ENCODE measurements around the gene VAPA. TPM values are rescaled to one million over a fixed set of nuclear protein-coding genes. Genes with fewer than 3 reads are reported as not detected.

Gene VAPA
- total and polyA plus RNA-seq, 10 of the 15 experiments (the other 5 are each of a cell fraction or from before 2014, with no cell fraction given) = 70.9 to 252 (median 166) TPM

DNA sequence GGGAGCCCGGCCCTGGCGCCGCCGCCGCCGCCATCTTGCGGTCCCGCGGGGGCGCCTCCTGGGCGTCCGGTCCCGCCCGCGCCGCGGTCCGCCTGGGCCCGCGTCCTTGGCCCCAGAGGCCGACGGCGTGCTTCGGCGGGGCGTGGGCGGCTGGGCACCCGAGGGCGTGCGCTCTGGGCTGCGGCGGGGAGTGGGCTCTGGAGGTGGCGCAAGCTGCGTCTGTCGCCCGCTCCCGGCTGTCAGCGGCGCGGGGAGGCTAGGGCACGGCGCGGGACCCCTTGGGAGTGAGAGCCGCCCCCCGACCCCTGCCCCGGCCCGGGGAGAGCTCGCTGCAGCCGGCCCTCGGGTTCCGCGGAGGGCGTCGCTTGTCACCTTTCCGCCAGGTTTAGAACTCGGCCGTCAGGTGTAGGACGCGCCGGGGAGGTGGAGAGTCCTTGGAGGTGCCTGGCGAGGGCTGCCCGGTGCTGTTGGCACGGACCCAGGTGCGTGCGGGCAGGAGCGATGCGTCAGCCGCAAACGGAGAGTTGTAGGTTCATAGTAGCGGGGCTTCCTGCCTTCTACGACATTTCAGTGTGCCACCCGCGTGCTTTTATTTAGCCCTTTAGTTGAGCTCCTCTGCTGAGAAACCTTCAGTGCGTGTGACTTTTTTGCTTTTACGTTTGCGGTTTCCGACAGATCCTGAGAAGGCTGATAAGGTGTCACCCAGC, 921 bp downstream of the VAPA start:
- WGBS (ENCODE audit: insufficient coverage, insufficient replicate concordance, low lambda C conversion rate, missing lambda C conversion rate) = under 1% methylated on average over 47 of the region's 77 CpGs
- in situ Hi-C loops (cut with MboI) = loop anchor here (25.0 kb wide), 2 partner anchors 302 to 1302 kb away; partner anchors contain the start of genes PPP4R1 and RAB12
- FAIRE-seq (no peak), ATAC-seq (peak; percentile 33), DNase-seq (ENCODE audit: low read depth, low spot score) (no peak)
- POLR2A ChIA-PET = interaction anchor here (0.9 to 1.8 kb wide), 5 partner anchors 9 to 24 kb away, joined by 4 to 7 read pairs (median 5); no protein-coding TSS in a partner anchor
- no TSS peak for BruUV-seq (replicated peaks)
- Histone ChIP-seq H3K27ac (ENCODE audit: control insufficient read depth, insufficient read depth) (peak overlapping the region; percentile 93), H4K20me1 (ENCODE audit: control insufficient read depth, insufficient read depth) (0 out of 2 replicates have a peak, but pooled peaks cover 8% of the 10 kb centered on the region), H2AFZ (ENCODE audit: control insufficient read depth, low read depth, low read length) (no peak overlapping the region), H3K9me3 (replicated peaks; ENCODE audit: control insufficient read depth, insufficient read depth, low read length) (no peaks in the 10 kb centered on the region; the same call in 2 of the 3 replicates), H3K9ac (ENCODE audit: control insufficient read depth, insufficient read depth, low read length) (peak overlapping the region; percentile 90), H3K36me3 (ENCODE audit: control insufficient read depth in 2 of 2, insufficient read depth in 2 of 2, low read length in 1 of 2) (no peaks in the 10 kb centered on the region), H3K4me3 (peak overlapping the region; percentile 97), H3K27me3 (replicated peaks in 1 of 2; ENCODE audit: control insufficient read depth in 2 of 2, insufficient read depth in 2 of 2, low read length in 1 of 2) (no peaks in the 10 kb centered on the region), H3K4me2 (ENCODE audit: control insufficient read depth, insufficient read depth) (peak overlapping the region; percentile 79), H3K4me1 (ENCODE audit: control insufficient read depth, insufficient read depth, low read length) (peaks cover 9% of the 10 kb centered on the region), H3K79me2 (ENCODE audit: control insufficient read depth, insufficient read depth, low read length) (peaks cover 58% of the 10 kb centered on the region)
- CTCF ChIA-PET = interaction anchor here (0.6 to 1.7 kb wide), 2 partner anchors 12 to 802 kb away, joined by 3 to 7 read pairs; no protein-coding TSS in a partner anchor
- SMC1A ChIA-PET (ENCODE audit: uncharacterized antibody, unreplicated experiment) = interaction anchor here (0.6 to 1.7 kb wide), 3 partner anchors 12 to 848 kb away, joined by 3 to 13 read pairs (median 3); no protein-coding TSS in a partner anchor
- RAD21 ChIA-PET (ENCODE audit: unreplicated experiment) = interaction anchor here (1.0 to 1.3 kb wide), 2 partner anchors 12 kb away, joined by 3 to 4 read pairs; no protein-coding TSS in a partner anchor
- intact Hi-C loops (cut with micrococcal nuclease; ENCODE audit: unreplicated experiment) = no loop called here
- TF ChIP-seq ZNF384 (IDR thresholded peaks at IDR 0.05; ENCODE audit: borderline replicate concordance, low read depth, low read length) (no peak), HCFC1 (IDR thresholded peaks at IDR 0.05; ENCODE audit: low read length) (no peak), KLF5 (IDR thresholded peaks at IDR 0.05; ENCODE audit: partially characterized antibody) (no peak), NFIC (IDR thresholded peaks at IDR 0.05; ENCODE audit: low read depth, low read length) (no peak), ESRRA (IDR thresholded peaks at IDR 0.05; ENCODE audit: low read length) (no peak), NFXL1 (IDR thresholded peaks at IDR 0.05; ENCODE audit: borderline replicate concordance) (no peak), BHLHE40 (IDR thresholded peaks at IDR 0.05; ENCODE audit: borderline replicate concordance in 1 of 2, low read depth in 2 of 2, low read length in 1 of 2) (peak; percentile 1 to 66; a peak in 2 of 4 replicates), STAT3 (IDR thresholded peaks at IDR 0.05; ENCODE audit: low read depth, low read length) (no peak)
- TF ChIP-seq, protein P1, sequence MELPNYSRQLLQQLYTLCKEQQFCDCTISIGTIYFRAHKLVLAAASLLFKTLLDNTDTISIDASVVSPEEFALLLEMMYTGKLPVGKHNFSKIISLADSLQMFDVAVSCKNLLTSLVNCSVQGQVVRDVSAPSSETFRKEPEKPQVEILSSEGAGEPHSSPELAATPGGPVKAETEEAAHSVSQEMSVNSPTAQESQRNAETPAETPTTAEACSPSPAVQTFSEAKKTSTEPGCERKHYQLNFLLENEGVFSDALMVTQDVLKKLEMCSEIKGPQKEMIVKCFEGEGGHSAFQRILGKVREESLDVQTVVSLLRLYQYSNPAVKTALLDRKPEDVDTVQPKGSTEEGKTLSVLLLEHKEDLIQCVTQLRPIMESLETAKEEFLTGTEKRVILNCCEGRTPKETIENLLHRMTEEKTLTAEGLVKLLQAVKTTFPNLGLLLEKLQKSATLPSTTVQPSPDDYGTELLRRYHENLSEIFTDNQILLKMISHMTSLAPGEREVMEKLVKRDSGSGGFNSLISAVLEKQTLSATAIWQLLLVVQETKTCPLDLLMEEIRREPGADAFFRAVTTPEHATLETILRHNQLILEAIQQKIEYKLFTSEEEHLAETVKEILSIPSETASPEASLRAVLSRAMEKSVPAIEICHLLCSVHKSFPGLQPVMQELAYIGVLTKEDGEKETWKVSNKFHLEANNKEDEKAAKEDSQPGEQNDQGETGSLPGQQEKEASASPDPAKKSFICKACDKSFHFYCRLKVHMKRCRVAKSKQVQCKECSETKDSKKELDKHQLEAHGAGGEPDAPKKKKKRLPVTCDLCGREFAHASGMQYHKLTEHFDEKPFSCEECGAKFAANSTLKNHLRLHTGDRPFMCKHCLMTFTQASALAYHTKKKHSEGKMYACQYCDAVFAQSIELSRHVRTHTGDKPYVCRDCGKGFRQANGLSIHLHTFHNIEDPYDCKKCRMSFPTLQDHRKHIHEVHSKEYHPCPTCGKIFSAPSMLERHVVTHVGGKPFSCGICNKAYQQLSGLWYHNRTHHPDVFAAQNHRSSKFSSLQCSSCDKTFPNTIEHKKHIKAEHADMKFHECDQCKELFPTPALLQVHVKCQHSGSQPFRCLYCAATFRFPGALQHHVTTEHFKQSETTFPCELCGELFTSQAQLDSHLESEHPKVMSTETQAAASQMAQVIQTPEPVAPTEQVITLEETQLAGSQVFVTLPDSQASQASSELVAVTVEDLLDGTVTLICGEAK (IDR thresholded peaks at IDR 0.05; ENCODE audit: borderline replicate concordance) = no peak
- TF ChIP-seq, protein P2, sequence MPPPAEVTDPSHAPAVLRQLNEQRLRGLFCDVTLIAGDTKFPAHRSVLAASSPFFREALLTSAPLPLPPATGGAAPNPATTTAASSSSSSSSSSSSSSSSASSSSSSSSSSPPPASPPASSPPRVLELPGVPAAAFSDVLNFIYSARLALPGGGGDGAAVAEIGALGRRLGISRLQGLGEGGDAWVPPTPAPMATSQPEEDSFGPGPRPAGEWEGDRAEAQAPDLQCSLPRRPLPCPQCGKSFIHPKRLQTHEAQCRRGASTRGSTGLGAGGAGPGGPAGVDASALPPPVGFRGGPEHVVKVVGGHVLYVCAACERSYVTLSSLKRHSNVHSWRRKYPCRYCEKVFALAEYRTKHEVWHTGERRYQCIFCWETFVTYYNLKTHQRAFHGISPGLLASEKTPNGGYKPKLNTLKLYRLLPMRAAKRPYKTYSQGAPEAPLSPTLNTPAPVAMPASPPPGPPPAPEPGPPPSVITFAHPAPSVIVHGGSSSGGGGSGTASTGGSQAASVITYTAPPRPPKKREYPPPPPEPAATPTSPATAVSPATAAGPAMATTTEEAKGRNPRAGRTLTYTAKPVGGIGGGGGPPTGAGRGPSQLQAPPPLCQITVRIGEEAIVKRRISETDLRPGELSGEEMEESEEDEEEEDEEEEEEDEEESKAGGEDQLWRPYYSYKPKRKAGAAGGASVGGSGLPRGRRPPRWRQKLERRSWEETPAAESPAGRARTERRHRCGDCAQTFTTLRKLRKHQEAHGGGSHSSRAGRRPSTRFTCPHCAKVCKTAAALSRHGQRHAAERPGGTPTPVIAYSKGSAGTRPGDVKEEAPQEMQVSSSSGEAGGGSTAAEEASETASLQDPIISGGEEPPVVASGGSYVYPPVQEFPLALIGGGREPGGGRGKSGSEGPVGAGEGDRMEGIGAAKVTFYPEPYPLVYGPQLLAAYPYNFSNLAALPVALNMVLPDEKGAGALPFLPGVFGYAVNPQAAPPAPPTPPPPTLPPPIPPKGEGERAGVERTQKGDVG (CRISPR knock-in tag; IDR thresholded peaks at IDR 0.05) = no peak
- TF ChIP-seq, protein P3, sequence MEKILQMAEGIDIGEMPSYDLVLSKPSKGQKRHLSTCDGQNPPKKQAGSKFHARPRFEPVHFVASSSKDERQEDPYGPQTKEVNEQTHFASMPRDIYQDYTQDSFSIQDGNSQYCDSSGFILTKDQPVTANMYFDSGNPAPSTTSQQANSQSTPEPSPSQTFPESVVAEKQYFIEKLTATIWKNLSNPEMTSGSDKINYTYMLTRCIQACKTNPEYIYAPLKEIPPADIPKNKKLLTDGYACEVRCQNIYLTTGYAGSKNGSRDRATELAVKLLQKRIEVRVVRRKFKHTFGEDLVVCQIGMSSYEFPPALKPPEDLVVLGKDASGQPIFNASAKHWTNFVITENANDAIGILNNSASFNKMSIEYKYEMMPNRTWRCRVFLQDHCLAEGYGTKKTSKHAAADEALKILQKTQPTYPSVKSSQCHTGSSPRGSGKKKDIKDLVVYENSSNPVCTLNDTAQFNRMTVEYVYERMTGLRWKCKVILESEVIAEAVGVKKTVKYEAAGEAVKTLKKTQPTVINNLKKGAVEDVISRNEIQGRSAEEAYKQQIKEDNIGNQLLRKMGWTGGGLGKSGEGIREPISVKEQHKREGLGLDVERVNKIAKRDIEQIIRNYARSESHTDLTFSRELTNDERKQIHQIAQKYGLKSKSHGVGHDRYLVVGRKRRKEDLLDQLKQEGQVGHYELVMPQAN (conservative IDR thresholded peaks at IDR 0.05) = no peak; the same call in none of the 2 replicates

All from GM12878 (cell line).